ENCODE measurements around the gene RTBDN. TPM values are rescaled to one million over a fixed set of nuclear protein-coding genes. Genes with fewer than 3 reads are reported as not detected.

The RTBDN gene
- total and polyA plus RNA-seq, 10 of the 15 experiments (the other 5 are each of a cell fraction or from before 2014, with no cell fraction given), result 0.45 TPM; not detected in 9

DNA sequence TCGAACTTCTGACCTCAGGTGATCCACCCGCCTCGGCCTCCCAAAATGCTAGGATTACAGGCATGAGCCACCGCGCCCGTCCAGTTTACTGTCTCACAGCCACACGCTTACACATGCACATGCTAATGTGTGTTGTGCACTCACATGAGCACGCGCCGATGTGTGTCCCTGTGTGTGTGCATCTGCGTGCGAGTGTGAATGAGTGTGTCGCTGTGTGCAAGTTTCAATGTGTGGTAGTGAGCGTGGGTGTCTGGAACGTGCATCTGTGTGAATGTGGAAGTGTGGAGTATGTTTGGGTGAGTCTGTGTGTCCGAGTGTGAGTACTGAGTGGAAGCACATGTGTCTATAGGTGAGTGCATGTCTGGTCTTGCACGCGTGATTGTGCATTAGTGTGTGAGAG is 8.1 kb upstream of the RTBDN start:
- TF ChIP-seq FOXM1 (IDR thresholded peaks at IDR 0.05; ENCODE audit: low read depth, low read length), result no peak
- no peak for TF ChIP-seq CHD4 (IDR thresholded peaks at IDR 0.05)
- TF ChIP-seq SMARCA5 (IDR thresholded peaks at IDR 0.05), result no peak
- no peak for TF ChIP-seq KAT2A (conservative IDR thresholded peaks at IDR 0.05; ENCODE audit: control insufficient read depth, low read depth, low read length)
- peak; percentile 73; the same call in 1 of the 2 replicates for TF ChIP-seq TCF3 (IDR thresholded peaks at IDR 0.05; ENCODE audit: borderline replicate concordance, insufficient read depth, low read depth, low read length)
- no peak for TF ChIP-seq SMC3 (IDR thresholded peaks at IDR 0.05; ENCODE audit: borderline replicate concordance, low read length)
- TF ChIP-seq, protein P1, sequence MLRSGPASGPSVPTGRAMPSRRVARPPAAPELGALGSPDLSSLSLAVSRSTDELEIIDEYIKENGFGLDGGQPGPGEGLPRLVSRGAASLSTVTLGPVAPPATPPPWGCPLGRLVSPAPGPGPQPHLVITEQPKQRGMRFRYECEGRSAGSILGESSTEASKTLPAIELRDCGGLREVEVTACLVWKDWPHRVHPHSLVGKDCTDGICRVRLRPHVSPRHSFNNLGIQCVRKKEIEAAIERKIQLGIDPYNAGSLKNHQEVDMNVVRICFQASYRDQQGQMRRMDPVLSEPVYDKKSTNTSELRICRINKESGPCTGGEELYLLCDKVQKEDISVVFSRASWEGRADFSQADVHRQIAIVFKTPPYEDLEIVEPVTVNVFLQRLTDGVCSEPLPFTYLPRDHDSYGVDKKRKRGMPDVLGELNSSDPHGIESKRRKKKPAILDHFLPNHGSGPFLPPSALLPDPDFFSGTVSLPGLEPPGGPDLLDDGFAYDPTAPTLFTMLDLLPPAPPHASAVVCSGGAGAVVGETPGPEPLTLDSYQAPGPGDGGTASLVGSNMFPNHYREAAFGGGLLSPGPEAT (IDR thresholded peaks at IDR 0.05; ENCODE audit: low read depth), result no peak
- peak; percentile 92 for TF ChIP-seq BCL3 (IDR thresholded peaks at IDR 0.05; ENCODE audit: borderline replicate concordance, insufficient read depth, low read depth, low read length, poor library complexity, severe bottlenecking)
- TF ChIP-seq PML (IDR thresholded peaks at IDR 0.05; ENCODE audit: low read length), result no peak
- TF ChIP-seq HDAC2 (IDR thresholded peaks at IDR 0.05), result no peak
- TF ChIP-seq SRF (IDR thresholded peaks at IDR 0.05; ENCODE audit: low read depth in 2 of 2, low read length in 2 of 2), result no peak
- no peak for TF ChIP-seq SMAD1 (IDR thresholded peaks at IDR 0.05; ENCODE audit: low read depth, partially characterized antibody)
- TF ChIP-seq MXI1 (IDR thresholded peaks at IDR 0.05; ENCODE audit: low read depth, low read length), result no peak
- WGBS (ENCODE audit: insufficient coverage, insufficient replicate concordance, low lambda C conversion rate, missing lambda C conversion rate), result 79% methylated on average over 18 of the region's 18 CpGs

More for the DNA sequence above, 8.1 kb upstream of the RTBDN start:
- in situ Hi-C loops (cut with MboI), result no loop called here
- intact Hi-C loops (cut with micrococcal nuclease; ENCODE audit: unreplicated experiment), result no loop called here
- no peak overlapping the region for H3K4me3 ChIP-seq
- H2AFZ ChIP-seq (ENCODE audit: control insufficient read depth, low read depth, low read length), result no peak overlapping the region
- no peaks in the 10 kb centered on the region; the same call in 2 of the 3 replicates for H3K9me3 ChIP-seq (replicated peaks; ENCODE audit: control insufficient read depth, insufficient read depth, low read length)
- ATAC-seq (no peak), FAIRE-seq (no peak), DNase-seq (ENCODE audit: low read depth, low spot score) (no peak)
- H3K9ac ChIP-seq (ENCODE audit: control insufficient read depth, insufficient read depth, low read length), result no peak overlapping the region
- ChIA-PET RAD21 (ENCODE audit: unreplicated experiment) (no interaction called here), SMC1A (ENCODE audit: uncharacterized antibody, unreplicated experiment) (no interaction called here), CTCF (interaction anchor here (10.1 kb wide), 1 partner anchor 82 kb away, joined by 235 read pairs; no protein-coding TSS in a partner anchor), POLR2A (no interaction called here)
- no peaks in the 10 kb centered on the region for H3K36me3 ChIP-seq (ENCODE audit: control insufficient read depth in 2 of 2, insufficient read depth in 2 of 2, low read length in 1 of 2)
- no TSS peak for BruUV-seq (replicated peaks)
- peaks cover 0 to 17% of the 10 kb centered on the region in 2 experiments for H3K27me3 ChIP-seq (replicated peaks in 1 of 2; ENCODE audit: control insufficient read depth in 2 of 2, insufficient read depth in 2 of 2, low read length in 1 of 2)
- H3K4me1 ChIP-seq (ENCODE audit: control insufficient read depth, insufficient read depth, low read length), result peaks cover 3% of the 10 kb centered on the region
- H3K79me2 ChIP-seq (ENCODE audit: control insufficient read depth, insufficient read depth, low read length), result no peaks in the 10 kb centered on the region
- no peaks in the 10 kb centered on the region for H4K20me1 ChIP-seq (ENCODE audit: control insufficient read depth, insufficient read depth)
- H3K4me2 ChIP-seq (ENCODE audit: control insufficient read depth, insufficient read depth), result no peak overlapping the region
- H3K27ac ChIP-seq (ENCODE audit: control insufficient read depth, insufficient read depth), result no peak overlapping the region
